Measurements from ENCODE around the gene DNAJC4.

DNAJC4 gene

DNA sequence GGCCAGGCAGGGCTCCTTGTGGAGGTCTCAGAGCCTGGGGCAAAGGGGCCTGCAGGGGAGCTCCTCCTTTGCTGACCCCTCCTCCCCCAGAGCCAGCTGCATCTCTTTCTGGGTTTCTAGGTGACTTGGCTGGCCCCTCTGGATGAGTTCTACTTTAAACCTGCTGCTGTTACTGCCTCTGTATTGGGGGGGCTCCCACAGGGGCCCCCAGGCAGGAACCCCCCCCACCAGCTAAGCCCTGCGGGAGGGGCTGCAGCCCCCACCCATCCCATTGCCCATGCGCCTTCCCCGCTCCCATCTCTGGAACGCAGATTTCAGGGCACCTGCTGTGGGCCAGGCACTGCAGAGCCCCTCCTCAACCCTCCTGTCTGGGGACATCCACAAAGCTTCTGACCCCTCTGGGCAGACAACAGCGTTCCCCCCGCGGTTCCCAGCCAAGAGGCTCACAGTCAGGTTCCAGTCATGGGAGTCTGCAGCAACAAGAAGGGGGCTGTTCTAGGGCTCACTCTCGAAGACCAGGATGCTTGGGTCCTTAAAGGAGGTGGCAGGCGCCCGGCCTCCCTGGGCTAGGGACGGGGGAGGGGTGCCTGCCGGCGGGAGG lies 20.2 kb downstream of the DNAJC4 start:
- Mint-ChIP-seq H3K4me1 (ENCODE audit: low read depth) (peaks cover 23% of the 10 kb centered on the region), H3K4me3 (peak overlapping the region; percentile 74), H3K27ac (no peak overlapping the region), H3K9me3 (no peaks in the 10 kb centered on the region), H3K36me3 (ENCODE audit: low read depth) (peaks cover 2% of the 10 kb centered on the region), H3K27me3 (ENCODE audit: low read depth) (no peaks in the 10 kb centered on the region)

- H3K9me3 Mint-ChIP-seq: no peaks in the 10 kb centered on the region
- peaks cover 21% of the 10 kb centered on the region for H3K4me1 Mint-ChIP-seq (ENCODE audit: low read depth)
- H3K27me3 Mint-ChIP-seq (ENCODE audit: low read depth): no peaks in the 10 kb centered on the region
- H3K4me3 Mint-ChIP-seq: peak within 1 kb of the TSS; percentile 89
- peak within 1 kb of the TSS; percentile 71 for H3K27ac Mint-ChIP-seq
- H3K36me3 Mint-ChIP-seq (ENCODE audit: low read depth): peaks cover 2% of the 10 kb centered on the region
These were observed 20.8 kb downstream of the DNAJC4 start, which contains the start of gene PLCB3 for GRCh38 chr11:64251016-64251752. PLCB3 (plus strand) TSS chr11:64251530; CDS start chr11:64251650, 120 bp downstream.

DNA sequence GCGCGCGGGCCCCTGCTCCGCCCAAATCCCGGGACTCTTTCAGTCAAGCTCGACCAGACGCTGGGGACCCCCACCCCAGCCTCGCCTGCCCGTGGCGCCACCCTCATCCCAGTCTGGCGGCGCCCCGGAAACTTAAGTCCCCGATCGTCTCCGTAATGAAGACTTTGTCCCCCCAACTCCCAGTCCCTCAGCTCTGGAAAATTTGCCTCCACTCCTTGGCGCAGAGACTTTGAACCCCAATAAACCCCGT lies 21.3 kb downstream of the DNAJC4 start:
- H3K9me3 Mint-ChIP-seq: no peaks in the 10 kb centered on the region
- H3K36me3 Mint-ChIP-seq (ENCODE audit: low read depth): peaks cover 2% of the 10 kb centered on the region
- no peaks in the 10 kb centered on the region for H3K27me3 Mint-ChIP-seq (ENCODE audit: low read depth)
- peak overlapping the region; percentile 71 for H3K27ac Mint-ChIP-seq
- peak overlapping the region; percentile 89 for H3K4me3 Mint-ChIP-seq
- H3K4me1 Mint-ChIP-seq (ENCODE audit: low read depth): peaks cover 21% of the 10 kb centered on the region

DNA sequence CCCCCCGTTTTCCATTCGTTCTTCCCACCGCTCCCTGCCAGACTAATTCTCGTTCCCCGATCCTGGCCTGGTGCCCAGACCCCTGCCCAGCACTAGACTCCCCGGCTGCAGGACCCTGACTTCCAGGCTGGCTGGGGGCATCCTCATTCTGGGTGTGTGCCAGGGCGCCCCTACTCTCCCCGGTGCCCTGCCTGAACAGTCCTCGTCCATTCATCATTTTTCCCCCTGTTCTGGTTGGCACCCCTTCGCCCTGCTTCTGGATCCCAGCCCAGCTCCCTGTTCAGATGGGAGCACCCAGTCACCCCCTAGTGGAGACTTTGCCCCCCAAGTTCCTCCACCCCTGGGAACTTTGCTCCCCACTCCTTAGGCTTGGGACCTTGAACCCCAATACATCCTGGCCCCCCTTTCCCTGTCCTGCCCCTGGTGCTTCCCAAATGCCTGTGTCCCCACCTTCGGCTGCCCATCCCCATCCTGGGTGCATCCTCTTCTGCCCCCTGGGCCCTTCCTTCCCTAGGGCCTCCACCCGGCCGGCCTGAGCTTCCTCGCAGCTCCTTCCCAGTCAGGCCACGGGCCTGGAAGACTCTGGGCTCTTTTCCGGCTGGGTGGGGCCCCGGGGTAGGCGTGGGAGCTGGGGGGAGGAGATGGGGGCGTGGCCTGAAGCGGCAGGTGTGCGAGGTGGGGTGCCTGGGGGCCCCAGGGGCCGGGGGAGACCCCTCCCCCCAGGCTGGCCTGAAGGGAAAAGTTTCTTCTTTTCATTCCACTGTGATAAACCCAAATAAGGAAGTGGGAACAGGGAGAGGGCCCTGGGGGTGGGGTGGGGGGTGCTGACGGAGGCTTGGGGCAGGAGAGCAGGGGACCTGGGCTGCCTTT lies 21.9 kb downstream of the DNAJC4 start:
- Mint-ChIP-seq H3K4me3 (peak overlapping the region; percentile 89), H3K4me1 (ENCODE audit: low read depth) (peaks cover 21% of the 10 kb centered on the region), H3K9me3 (no peaks in the 10 kb centered on the region), H3K27ac (peak overlapping the region; percentile 71), H3K27me3 (ENCODE audit: low read depth) (no peaks in the 10 kb centered on the region), H3K36me3 (ENCODE audit: low read depth) (peaks cover 2% of the 10 kb centered on the region)

- no peak overlapping the region for H3K27ac Mint-ChIP-seq
- H3K4me1 Mint-ChIP-seq (ENCODE audit: low read depth): peaks cover 18% of the 10 kb centered on the region
- peak overlapping the region; percentile 28 for H3K4me3 Mint-ChIP-seq
- peaks cover 5% of the 10 kb centered on the region for H3K36me3 Mint-ChIP-seq (ENCODE audit: low read depth)
- H3K27me3 Mint-ChIP-seq (ENCODE audit: low read depth): no peaks in the 10 kb centered on the region
- no peaks in the 10 kb centered on the region for H3K9me3 Mint-ChIP-seq
These were observed 22.7 kb downstream of the DNAJC4 start for GRCh38 chr11:64253043-64253442.

- no peaks in the 10 kb centered on the region for H3K27me3 Mint-ChIP-seq (ENCODE audit: low read depth)
- H3K36me3 Mint-ChIP-seq (ENCODE audit: low read depth): peaks cover 5% of the 10 kb centered on the region
- peak overlapping the region; percentile 28 for H3K4me3 Mint-ChIP-seq
- H3K9me3 Mint-ChIP-seq: no peaks in the 10 kb centered on the region
- H3K4me1 Mint-ChIP-seq (ENCODE audit: low read depth): peaks cover 16% of the 10 kb centered on the region
- no peak overlapping the region for H3K27ac Mint-ChIP-seq
These were observed 23.1 kb downstream of the DNAJC4 start for GRCh38 chr11:64253481-64253880.

GRCh38 chr11:64254326-64254725 lies 24.0 kb downstream of the DNAJC4 start:
- no peak overlapping the region for H3K27ac Mint-ChIP-seq
- H3K36me3 Mint-ChIP-seq (ENCODE audit: low read depth): peaks cover 6% of the 10 kb centered on the region
- no peak overlapping the region for H3K4me3 Mint-ChIP-seq
- H3K27me3 Mint-ChIP-seq (ENCODE audit: low read depth): no peaks in the 10 kb centered on the region
- H3K9me3 Mint-ChIP-seq: no peaks in the 10 kb centered on the region
- peaks cover 16% of the 10 kb centered on the region for H3K4me1 Mint-ChIP-seq (ENCODE audit: low read depth)

DNA sequence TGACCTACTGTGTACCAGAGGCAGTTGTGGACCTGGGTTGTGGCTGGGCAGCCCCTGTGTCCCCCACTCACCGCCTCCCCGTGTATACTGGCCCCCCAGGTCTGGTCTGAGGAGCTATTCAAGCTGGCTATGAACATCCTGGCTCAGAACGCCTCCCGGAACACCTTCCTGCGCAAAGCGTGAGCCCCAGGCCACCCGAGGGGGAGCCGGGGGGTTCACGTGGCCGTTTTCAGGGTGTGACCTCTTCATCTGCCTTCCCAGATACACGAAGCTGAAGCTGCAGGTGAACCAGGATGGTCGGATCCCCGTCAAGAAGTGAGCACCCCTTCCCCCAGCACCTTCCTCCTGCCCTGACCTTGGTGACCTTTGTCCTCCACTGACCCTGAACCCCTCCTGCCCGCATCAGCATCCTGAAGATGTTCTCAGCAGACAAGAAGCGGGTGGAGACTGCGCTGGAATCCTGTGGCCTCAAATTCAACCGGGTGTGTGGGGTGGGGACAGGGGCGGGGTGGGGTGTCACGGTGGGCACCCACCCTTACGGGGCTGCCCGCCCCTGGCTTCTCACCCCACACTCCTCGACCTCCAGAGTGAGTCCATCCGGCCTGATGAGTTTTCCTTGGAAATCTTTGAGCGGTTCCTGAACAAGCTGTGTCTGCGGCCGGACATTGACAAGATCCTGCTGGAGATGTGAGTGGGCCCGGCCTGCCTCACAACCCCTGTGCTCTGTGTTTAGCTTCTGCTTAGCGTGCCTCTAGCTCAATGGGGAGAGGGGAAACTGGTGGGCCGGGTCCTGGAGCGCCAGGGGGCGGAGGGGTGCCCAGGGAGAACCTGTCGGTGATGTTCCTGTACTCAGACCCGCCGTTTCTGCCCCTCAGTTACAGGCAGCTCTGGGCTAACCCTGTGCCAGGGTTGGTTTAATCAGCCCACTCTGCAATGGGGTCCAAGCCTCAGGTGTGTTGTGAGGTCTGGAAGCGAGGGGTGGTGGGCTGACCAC lies 25.1 kb downstream of the DNAJC4 start:
- H3K4me1 Mint-ChIP-seq (ENCODE audit: low read depth): peaks cover 14% of the 10 kb centered on the region
- no peaks in the 10 kb centered on the region for H3K27me3 Mint-ChIP-seq (ENCODE audit: low read depth)
- H3K27ac Mint-ChIP-seq: no peak overlapping the region
- no peaks in the 10 kb centered on the region for H3K9me3 Mint-ChIP-seq
- no peak overlapping the region for H3K4me3 Mint-ChIP-seq
- H3K36me3 Mint-ChIP-seq (ENCODE audit: low read depth): peaks cover 14% of the 10 kb centered on the region

DNA sequence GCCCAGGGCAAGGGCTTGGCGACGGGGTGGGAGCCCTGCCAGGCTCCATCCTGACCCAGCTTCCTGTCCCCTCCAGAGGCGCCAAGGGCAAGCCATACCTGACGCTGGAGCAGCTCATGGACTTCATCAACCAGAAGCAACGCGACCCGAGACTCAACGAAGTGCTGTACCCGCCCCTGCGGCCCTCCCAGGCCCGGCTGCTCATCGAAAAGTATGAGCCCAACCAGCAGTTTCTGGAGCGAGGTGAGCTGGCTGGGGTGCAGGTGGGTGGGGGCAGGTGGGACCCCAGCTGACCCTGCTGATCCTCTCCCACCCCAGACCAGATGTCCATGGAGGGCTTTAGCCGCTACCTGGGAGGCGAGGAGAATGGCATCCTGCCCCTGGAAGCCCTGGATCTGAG lies 26.0 kb downstream of the DNAJC4 start:
- no peak overlapping the region for H3K27ac Mint-ChIP-seq
- H3K4me1 Mint-ChIP-seq (ENCODE audit: low read depth): peaks cover 14% of the 10 kb centered on the region
- peaks cover 16% of the 10 kb centered on the region for H3K36me3 Mint-ChIP-seq (ENCODE audit: low read depth)
- no peaks in the 10 kb centered on the region for H3K27me3 Mint-ChIP-seq (ENCODE audit: low read depth)
- no peaks in the 10 kb centered on the region for H3K9me3 Mint-ChIP-seq
- H3K4me3 Mint-ChIP-seq: no peak overlapping the region

DNA sequence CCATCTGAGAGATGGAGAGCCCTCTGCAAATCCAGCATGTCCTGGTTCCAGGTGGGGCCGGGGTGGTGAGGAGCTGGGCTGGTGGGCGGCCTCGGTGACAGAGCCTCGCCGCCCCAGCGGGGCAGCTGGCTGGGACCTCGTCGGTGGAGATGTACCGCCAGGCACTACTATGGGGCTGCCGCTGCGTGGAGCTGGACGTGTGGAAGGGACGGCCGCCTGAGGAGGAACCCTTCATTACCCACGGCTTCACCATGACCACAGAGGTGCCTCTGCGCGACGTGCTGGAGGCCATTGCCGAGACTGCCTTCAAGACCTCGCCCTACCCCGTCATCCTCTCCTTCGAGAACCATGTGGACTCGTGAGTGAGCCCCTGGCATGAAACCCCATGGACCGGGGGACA lies 28.0 kb downstream of the DNAJC4 start:
- no peak overlapping the region for H3K4me3 Mint-ChIP-seq
- no peaks in the 10 kb centered on the region for H3K27me3 Mint-ChIP-seq (ENCODE audit: low read depth)
- H3K36me3 Mint-ChIP-seq (ENCODE audit: low read depth): peaks cover 21% of the 10 kb centered on the region
- peaks cover 9% of the 10 kb centered on the region for H3K4me1 Mint-ChIP-seq (ENCODE audit: low read depth)
- H3K9me3 Mint-ChIP-seq: no peaks in the 10 kb centered on the region
- no peak overlapping the region for H3K27ac Mint-ChIP-seq

- Mint-ChIP-seq H3K9me3 (no peaks in the 10 kb centered on the region), H3K36me3 (ENCODE audit: low read depth) (peaks cover 21% of the 10 kb centered on the region), H3K27me3 (ENCODE audit: low read depth) (no peaks in the 10 kb centered on the region), H3K4me3 (no peak overlapping the region), H3K4me1 (ENCODE audit: low read depth) (peaks cover 6% of the 10 kb centered on the region), H3K27ac (no peak overlapping the region)
These were observed 28.7 kb downstream of the DNAJC4 start for GRCh38 chr11:64258946-64259532.

- Mint-ChIP-seq H3K36me3 (ENCODE audit: low read depth) (peaks cover 21% of the 10 kb centered on the region), H3K27ac (peak overlapping the region; percentile 28), H3K4me3 (no peak overlapping the region), H3K9me3 (no peaks in the 10 kb centered on the region), H3K4me1 (ENCODE audit: low read depth) (peaks cover 6% of the 10 kb centered on the region), H3K27me3 (ENCODE audit: low read depth) (no peaks in the 10 kb centered on the region)
These were observed 29.3 kb downstream of the DNAJC4 start for GRCh38 chr11:64259533-64260067.

DNA sequence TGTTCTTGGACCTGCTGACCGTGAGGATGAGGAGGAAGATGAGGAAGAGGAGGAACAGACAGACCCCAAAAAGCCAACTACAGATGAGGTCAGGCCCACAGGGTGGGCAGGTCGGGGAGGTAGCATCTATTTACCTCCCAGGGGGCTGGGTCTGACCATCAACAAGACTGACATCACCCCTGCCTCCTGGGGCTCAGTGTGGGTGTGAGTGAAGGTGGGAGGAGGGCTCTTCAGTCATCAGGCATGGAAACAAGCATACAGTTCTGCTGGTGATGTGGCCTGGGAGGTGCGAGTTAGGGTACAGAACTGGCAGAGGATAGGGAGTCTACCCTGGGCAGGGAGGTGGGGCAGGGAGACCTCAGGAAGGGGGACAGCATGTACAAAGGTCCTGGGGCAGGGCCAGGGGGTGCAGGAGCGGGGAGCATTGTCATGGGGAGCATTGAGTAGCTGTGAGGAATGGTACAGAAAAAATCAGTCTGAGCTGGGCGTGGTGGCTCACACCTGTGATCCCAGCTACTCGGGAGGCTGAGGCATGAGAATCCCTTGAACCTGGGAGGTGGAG lies 29.9 kb downstream of the DNAJC4 start:
- Mint-ChIP-seq H3K27me3 (ENCODE audit: low read depth) (no peaks in the 10 kb centered on the region), H3K36me3 (ENCODE audit: low read depth) (peaks cover 20% of the 10 kb centered on the region), H3K4me3 (no peak overlapping the region), H3K4me1 (ENCODE audit: low read depth) (peaks cover 6% of the 10 kb centered on the region), H3K27ac (peak overlapping the region; percentile 28), H3K9me3 (no peaks in the 10 kb centered on the region)
